HepG2 (cell line): Measurements from ENCODE around the gene PSMG3. TPM values are rescaled to one million over a fixed set of nuclear protein-coding genes. Genes with fewer than 3 reads are reported as not detected.
A peak's percentile ranks its signal among the peaks of the same experiment; 100 is the strongest.

Experiments used
- CHD4 ChIP-seq: fragments of 200-600 bp; sonication (generic); IDR thresholded peaks from 2 replicates; pipeline ENCODE4 v1.7.0; 2017; ENCODE audit warnings: mild to moderate bottlenecking, low read length, borderline replicate concordance
- FOXJ3 ChIP-seq: sonication (generic); formaldehyde crosslinking; IDR thresholded peaks from 2 replicates; pipeline ENCODE4 v1.4.0; 2020; ENCODE audit warnings: missing genetic modification reagents, mild to moderate bottlenecking, borderline replicate concordance
- FOXK1 ChIP-seq: sonication (generic); formaldehyde crosslinking; IDR thresholded peaks from 2 replicates; pipeline ENCODE4 v1.4.0; 2020; ENCODE audit warnings: low read depth, missing genetic modification reagents, borderline replicate concordance
- GABPA ChIP-seq, 2 experiments: IDR thresholded peaks; 2 replicates each; pipeline ENCODE4 v1.6.1; 2011 to 2016; ENCODE audit warnings: low read depth in 2 of 2, low read length in 1 of 2, missing biosample characterization in 1 of 2, missing genetic modification characterization in 1 of 2
- HDAC2 ChIP-seq: sonication (generic); formaldehyde crosslinking; IDR thresholded peaks from 2 replicates; pipeline ENCODE4 v1.4.0; 2020; ENCODE audit warnings: missing genetic modification reagents
- LCORL ChIP-seq, 2 experiments: fragments of 450-650 bp in 1 of 2; sonication (generic) in 1 of 2; formaldehyde crosslinking in 1 of 2; IDR thresholded peaks; 2 replicates each; pipeline versions ENCODE4 v1.5.0 to v1.6.1; 2017 to 2020; ENCODE audit warnings: antibody characterized with exemption in 1 of 2, missing genetic modification reagents in 1 of 2
- NFATC3 ChIP-seq: sonication (generic); formaldehyde crosslinking; IDR thresholded peaks from 2 replicates; pipeline ENCODE4 v1.5.1; 2020; ENCODE audit warnings: mild to moderate bottlenecking, missing genetic modification reagents
- USF2 ChIP-seq, 2 experiments: sonication (generic) in 1 of 2; formaldehyde crosslinking in 1 of 2; IDR thresholded peaks; 2 replicates each; pipeline versions ENCODE4 v1.5.1 to v1.6.1; 2011 to 2020; ENCODE audit warnings: borderline replicate concordance in 1 of 2, low read depth in 1 of 2, low read length in 1 of 2, mild to moderate bottlenecking in 1 of 2, missing genetic modification reagents in 1 of 2, moderate library complexity in 1 of 2
- YEATS4 ChIP-seq: sonication (generic); formaldehyde crosslinking; IDR thresholded peaks from 2 replicates; pipeline ENCODE4 v1.4.0; 2020; ENCODE audit warnings: missing genetic modification reagents, borderline replicate concordance
- ZHX2 ChIP-seq, 2 experiments: sonication (generic) in 1 of 2; formaldehyde crosslinking in 1 of 2; IDR thresholded peaks; 2 replicates each; pipeline versions ENCODE4 v1.6.1 to v1.9.0; 2014 to 2022; ENCODE audit warnings: antibody characterized with exemption in 1 of 2, borderline replicate concordance in 1 of 2, inconsistent platforms in 1 of 2, low read depth in 1 of 2, missing genetic modification reagents in 1 of 2
- ZKSCAN8 ChIP-seq: IDR thresholded peaks from 2 replicates; pipeline ENCODE4 v1.6.1; 2016; ENCODE audit warnings: borderline replicate concordance, missing genetic modification reagents, missing compliant biosample characterization
- ZNF333 ChIP-seq: sonication (generic); formaldehyde crosslinking; IDR thresholded peaks from 2 replicates; pipeline ENCODE4 v1.4.0; 2020; ENCODE audit warnings: mild to moderate bottlenecking, missing genetic modification reagents, borderline replicate concordance
- ZNF501 ChIP-seq: sonication (generic); formaldehyde crosslinking; IDR thresholded peaks from 2 replicates; pipeline ENCODE4 v1.5.1; 2020; ENCODE audit warnings: mild to moderate bottlenecking, moderate library complexity, missing genetic modification reagents
- ZNF549 ChIP-seq: sonication (generic); formaldehyde crosslinking; IDR thresholded peaks from 2 replicates; pipeline ENCODE4 v1.5.0; 2020; ENCODE audit warnings: missing genetic modification reagents
- ZNF562 ChIP-seq: sonication (generic); formaldehyde crosslinking; IDR thresholded peaks from 2 replicates; pipeline ENCODE4 v1.8.0; 2022; ENCODE audit warnings: missing genetic modification reagents, borderline replicate concordance
- ZNF770 ChIP-seq: sonication (generic); formaldehyde crosslinking; IDR thresholded peaks from 2 replicates; pipeline ENCODE4 v1.5.0; 2020; ENCODE audit warnings: mild to moderate bottlenecking, missing genetic modification reagents
- polyA plus RNA-seq, 8 experiments: library from polyadenylated mRNA; depleted of rRNA in 3 of 8; stranded (reverse) in 7 of 8; unstranded in 1 of 8; fragments of >200 nt; fragmentation: Illumina TruSeq in 4 of 8; extraction: Trizol in 4 of 8; gene quantifications; 2 replicates each; pipeline versions ENCODE4 v1.2.1 to v1.2.3, GENCODE V29; 2011 to 2016; ENCODE audit warnings: low read depth in 4 of 8, missing spikeins in 1 of 8, mixed read lengths in 1 of 8; ENCODE audit not compliant: insufficient read depth in 1 of 8
- total RNA-seq, 5 experiments: library from RNA; depleted of rRNA; stranded (reverse); fragments of >200 nt; fragmentation: Illumina TruSeq; extraction: Trizol; gene quantifications; 2 replicates each; pipeline ENCODE4 v1.2.3, GENCODE V29; 2016; ENCODE audit warnings: low read depth in 1 of 5

PSMG3 gene
- total and polyA plus RNA-seq, 2 of the 13 experiments (the other 11 are each of a cell fraction or from before 2014, with no cell fraction given) = 29.6 to 48.4 TPM

GRCh38 chr7:1569833-1570632 is at the start of gene PSMG3 (continued):
- TF ChIP-seq ZNF770 (CRISPR knock-in tag) = no peak; the same call in 1 of the 2 replicates
- TF ChIP-seq GABPA (IDR thresholded peaks at IDR 0.05; ENCODE audit: low read depth, low read length) = peak; percentile 99
- peak; percentile 93 for TF ChIP-seq GABPA (CRISPR knock-in tag; IDR thresholded peaks at IDR 0.05; ENCODE audit: low read depth)
- 0 out of 2 replicates have a peak, but pooled peaks have one; percentile 47 for TF ChIP-seq ZNF501
- peak; percentile 85 for TF ChIP-seq YEATS4
- peak; percentile 47; the same call in 1 of the 2 replicates for TF ChIP-seq ZKSCAN8 (CRISPR knock-in tag)
- no peak for TF ChIP-seq ZNF549 (CRISPR knock-in tag)
- TF ChIP-seq HDAC2 (CRISPR knock-in tag) = peak; percentile 42; the same call in 1 of the 2 replicates
- TF ChIP-seq CHD4 = no peak
- 0 out of 2 replicates have a peak, but pooled peaks have one; percentile 21 for TF ChIP-seq NFATC3 (CRISPR knock-in tag)
- peak; percentile 79 for TF ChIP-seq FOXK1 (CRISPR knock-in tag)
- TF ChIP-seq ZNF333 (CRISPR knock-in tag) = peak; percentile 50; the same call in 1 of the 2 replicates
- TF ChIP-seq USF2 (IDR thresholded peaks at IDR 0.05; ENCODE audit: low read depth, low read length) = no peak
- TF ChIP-seq USF2 (CRISPR knock-in tag; IDR thresholded peaks at IDR 0.05; ENCODE audit: borderline replicate concordance) = no peak
- TF ChIP-seq FOXJ3 (CRISPR knock-in tag) = no peak
- TF ChIP-seq ZHX2 (IDR thresholded peaks at IDR 0.05; ENCODE audit: low read depth) = peak; percentile 62
- no peak; the same call in 1 of the 2 replicates for TF ChIP-seq ZHX2 (CRISPR knock-in tag; IDR thresholded peaks at IDR 0.05; ENCODE audit: borderline replicate concordance)
- TF ChIP-seq LCORL (IDR thresholded peaks at IDR 0.05) = no peak
- TF ChIP-seq LCORL (CRISPR knock-in tag; IDR thresholded peaks at IDR 0.05) = peak; percentile 74
- no peak for TF ChIP-seq ZNF562 (CRISPR knock-in tag)
